ENCODE data around the gene PRSS27. TPM values are rescaled to one million over a fixed set of nuclear protein-coding genes. Genes with fewer than 3 reads are reported as not detected.

The PRSS27 gene
- polyA plus RNA-seq, 1 donor (not counting 4 experiments of a cell fraction or from before 2014, with no cell fraction given): 0.20 TPM

- no peaks in the 10 kb centered on the region for H3K79me2 ChIP-seq (ENCODE audit: control insufficient read depth, insufficient read depth, low read length)
- no peak overlapping the region for H3K27ac ChIP-seq (ENCODE audit: control insufficient read depth, insufficient read depth, low read length)
- DNase-seq (ENCODE audit: low read depth, low spot score) (no peak), FAIRE-seq (no peak)
- H3K9me1 ChIP-seq (ENCODE audit: control insufficient read depth, extremely low read depth, insufficient read depth, low read length): no peaks in the 10 kb centered on the region
- TF ChIP-seq EZH2 (IDR thresholded peaks at IDR 0.05; ENCODE audit: low read length) (no peak), CTCF (optimal IDR thresholded peaks at IDR 0.05 in 1 of 3, IDR thresholded peaks at IDR 0.05 in 1 of 3, conservative IDR thresholded peaks at IDR 0.05 in 1 of 3; ENCODE audit: extremely low read depth in 1 of 3, insufficient read depth in 2 of 3, low read length in 3 of 3) (no peak)
- H3K4me1 ChIP-seq (ENCODE audit: control insufficient read depth, extremely low read depth, insufficient read depth, low read length): no peaks in the 10 kb centered on the region
- no peaks in the 10 kb centered on the region for H3K9me3 ChIP-seq (ENCODE audit: control insufficient read depth, low read depth, low read length)
- H2AFZ ChIP-seq (ENCODE audit: control insufficient read depth, low read length): no peak overlapping the region
- no peaks in the 10 kb centered on the region for H3K27me3 ChIP-seq (ENCODE audit: control insufficient read depth, extremely low read depth, insufficient read depth, low read length)
- no peak overlapping the region for H3K4me2 ChIP-seq (ENCODE audit: control insufficient read depth, extremely low read depth, insufficient read depth, low read depth, low read length)
- dilution Hi-C loops (cut with MboI; ENCODE audit: extremely low pct_ligation_motif_present, low sequenced_read_pairs): no loop called here
- H3K9ac ChIP-seq (ENCODE audit: control insufficient read depth, extremely low read depth, insufficient read depth, low read length): no peak overlapping the region
- H3K36me3 ChIP-seq (ENCODE audit: control insufficient read depth in 2 of 2, extremely low read depth in 1 of 2, insufficient read depth in 2 of 2, low read length in 2 of 2): peaks cover 21 to 52% of the 10 kb centered on the region in 2 experiments
- no peaks in the 10 kb centered on the region for H4K20me1 ChIP-seq (ENCODE audit: control insufficient read depth, extremely low read depth, insufficient read depth, low read length)
- H3K4me3 ChIP-seq (ENCODE audit: control insufficient read depth in 2 of 3, extremely low read depth in 1 of 3, insufficient read depth in 2 of 3, low read depth in 1 of 3, low read length in 3 of 3): no peak overlapping the region
Observed at GRCh38 chr16:2704166-2704982, 15.7 kb downstream of the PRSS27 start.

- H3K27me3 ChIP-seq (ENCODE audit: control insufficient read depth, extremely low read depth, insufficient read depth, low read length): no peaks in the 10 kb centered on the region
- H3K79me2 ChIP-seq (ENCODE audit: control insufficient read depth, insufficient read depth, low read length): no peaks in the 10 kb centered on the region
- H3K4me3 ChIP-seq (ENCODE audit: control insufficient read depth in 2 of 3, extremely low read depth in 1 of 3, insufficient read depth in 2 of 3, low read depth in 1 of 3, low read length in 3 of 3): no peak overlapping the region
- dilution Hi-C loops (cut with MboI; ENCODE audit: extremely low pct_ligation_motif_present, low sequenced_read_pairs): no loop called here
- H2AFZ ChIP-seq (ENCODE audit: control insufficient read depth, low read length): no peak overlapping the region
- H3K9me3 ChIP-seq (ENCODE audit: control insufficient read depth, low read depth, low read length): no peaks in the 10 kb centered on the region
- TF ChIP-seq EZH2 (IDR thresholded peaks at IDR 0.05; ENCODE audit: low read length) (no peak), CTCF (optimal IDR thresholded peaks at IDR 0.05 in 1 of 3, IDR thresholded peaks at IDR 0.05 in 1 of 3, conservative IDR thresholded peaks at IDR 0.05 in 1 of 3; ENCODE audit: extremely low read depth in 1 of 3, insufficient read depth in 2 of 3, low read length in 3 of 3) (no peak)
- DNase-seq (ENCODE audit: low read depth, low spot score): no peak
- no peaks in the 10 kb centered on the region for H3K9me1 ChIP-seq (ENCODE audit: control insufficient read depth, extremely low read depth, insufficient read depth, low read length)
- no peak overlapping the region for H3K27ac ChIP-seq (ENCODE audit: control insufficient read depth, insufficient read depth, low read length)
- no peaks in the 10 kb centered on the region for H3K4me1 ChIP-seq (ENCODE audit: control insufficient read depth, extremely low read depth, insufficient read depth, low read length)
- peaks cover 21 to 52% of the 10 kb centered on the region in 2 experiments for H3K36me3 ChIP-seq (ENCODE audit: control insufficient read depth in 2 of 2, extremely low read depth in 1 of 2, insufficient read depth in 2 of 2, low read length in 2 of 2)
- no peak for FAIRE-seq
- H4K20me1 ChIP-seq (ENCODE audit: control insufficient read depth, extremely low read depth, insufficient read depth, low read length): no peaks in the 10 kb centered on the region
- H3K4me2 ChIP-seq (ENCODE audit: control insufficient read depth, extremely low read depth, insufficient read depth, low read depth, low read length): no peak overlapping the region
- no peak overlapping the region for H3K9ac ChIP-seq (ENCODE audit: control insufficient read depth, extremely low read depth, insufficient read depth, low read length)
Observed at GRCh38 chr16:2702871-2703745, 16.9 kb downstream of the PRSS27 start.
